Left hindlimb (tissue), 1 donor: Measurements from ENCODE around the gene TMEM134.
"Not testable (repeated sequence)": the region's sequence is repeated elsewhere in the genome, so short reads cannot be mapped to it uniquely, and the experiment has no call there.

Experiments
- DNase-seq: peaks from one replicate; pipeline ENCODE4 v3.0.0-alpha.2; 2018

TMEM134 gene

GRCh38 chr11:67500831-67501715 is 32.0 kb upstream of the TMEM134 start:
- DNase-seq, result peak; percentile 17

GRCh38 chr11:67500484-67500821 is 31.4 kb upstream of the TMEM134 start:
- DNase-seq, result peak; percentile 38

GRCh38 chr11:67499808-67500483 is 30.9 kb upstream of the TMEM134 start:
- peak; percentile 28 for DNase-seq

- DNase-seq, result no peak
These were observed 29.5 kb upstream of the TMEM134 start for GRCh38 chr11:67498544-67498972.

- no peak for DNase-seq
These were observed 28.7 kb upstream of the TMEM134 start for GRCh38 chr11:67497656-67498291.

DNA sequence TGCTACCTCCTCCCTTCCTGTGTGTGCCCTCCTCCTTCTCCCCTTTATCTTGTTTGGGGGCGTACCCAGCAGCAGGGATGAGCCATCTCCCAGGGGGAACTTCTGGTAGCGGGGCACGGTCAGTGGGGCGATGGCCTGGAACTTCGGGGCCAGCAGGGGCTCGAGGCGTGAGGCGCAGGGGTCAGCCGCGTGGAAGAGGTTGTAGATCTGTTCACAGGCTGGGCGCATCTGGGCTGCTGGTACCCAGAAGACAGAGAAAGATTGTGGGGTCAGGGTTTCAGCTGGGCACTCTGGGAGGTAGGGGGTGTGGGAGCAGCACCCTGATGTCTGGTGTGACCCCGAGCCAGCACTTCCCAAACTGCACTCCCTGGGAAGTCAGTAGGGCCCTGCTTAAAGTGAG is 27.1 kb upstream of the TMEM134 start:
- DNase-seq, result no peak

GRCh38 chr11:67495234-67496005 is 26.4 kb upstream of the TMEM134 start:
- no peak for DNase-seq

DNA sequence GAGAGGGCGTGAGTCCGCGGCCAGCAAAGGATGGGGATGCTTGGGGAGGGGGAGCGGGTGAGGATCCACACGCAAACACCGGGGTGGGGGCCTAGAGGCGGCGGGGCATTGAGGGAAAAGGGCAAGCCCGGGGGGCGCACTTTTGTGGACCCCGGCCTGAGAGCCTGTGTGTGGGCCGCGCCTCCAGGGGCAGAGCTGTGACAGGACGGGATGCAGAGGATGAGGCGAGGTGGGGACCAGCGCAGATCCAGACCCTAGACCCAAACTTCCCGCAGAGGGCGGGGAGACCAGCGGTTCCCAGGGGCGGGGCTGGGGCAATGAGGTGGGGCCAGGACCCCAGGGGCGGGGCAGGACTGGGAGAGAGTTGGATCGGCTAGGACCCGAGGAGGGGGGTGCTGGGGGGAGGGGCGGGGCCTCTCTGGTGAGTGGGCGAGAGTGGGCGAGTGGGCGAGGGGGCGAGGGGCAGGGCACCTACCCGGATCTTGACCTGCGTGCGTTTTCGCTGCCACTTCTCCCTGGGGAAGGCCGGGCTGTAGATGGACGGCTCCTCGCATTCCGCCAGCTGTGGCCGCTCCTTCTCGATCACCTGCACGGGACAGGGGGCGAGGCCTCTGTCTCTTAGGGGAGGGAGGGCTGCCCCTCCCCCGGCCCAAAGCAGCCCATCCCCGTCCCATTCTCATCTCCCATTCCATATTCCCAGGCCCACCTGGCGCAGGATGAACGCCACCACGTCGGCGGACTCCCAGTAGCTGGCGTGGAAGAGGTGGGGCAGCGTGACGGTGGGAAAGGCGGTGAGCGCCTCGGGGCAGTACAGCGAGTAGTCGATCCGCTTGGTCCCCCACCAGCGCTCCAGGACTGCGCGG is 25.6 kb upstream of the TMEM134 start:
- no peak for DNase-seq

- DNase-seq, result no peak
These were observed 24.7 kb upstream of the TMEM134 start for GRCh38 chr11:67493548-67494370.

GRCh38 chr11:67492801-67493547 is 23.9 kb upstream of the TMEM134 start:
- no peak for DNase-seq

DNA sequence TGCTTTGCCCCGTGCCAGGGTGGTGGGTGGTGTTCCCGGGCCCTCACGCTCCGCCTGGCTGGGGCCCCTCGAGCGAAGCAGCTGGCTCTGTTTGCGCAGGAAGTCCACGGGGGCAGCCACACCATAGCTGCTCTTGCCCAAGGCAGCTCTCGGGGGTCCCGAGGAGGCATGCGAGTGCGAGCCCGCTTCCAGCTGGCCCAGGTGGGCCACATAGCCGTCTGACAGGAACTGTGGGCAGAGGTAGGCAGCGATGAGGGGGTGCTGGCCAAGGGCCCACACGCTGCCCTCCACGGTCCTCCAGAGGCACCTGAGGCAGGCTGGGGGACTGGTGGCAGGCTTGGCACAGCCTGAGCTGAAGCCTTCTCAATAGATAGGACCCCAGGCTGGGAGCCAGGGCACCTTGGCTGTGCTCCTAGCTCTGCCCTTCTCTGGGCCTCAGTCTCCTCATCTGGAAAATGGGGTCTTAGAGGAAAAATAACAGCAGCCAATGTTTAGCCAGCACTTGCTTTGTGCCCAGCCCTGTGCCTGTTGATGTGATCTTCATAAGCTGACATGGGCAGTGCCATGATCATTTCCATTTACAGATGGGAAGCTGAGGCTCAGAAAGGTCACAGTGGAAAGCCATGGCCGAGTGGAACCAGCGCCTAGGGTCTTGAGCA is 23.1 kb upstream of the TMEM134 start:
- DNase-seq, result no peak

DNA sequence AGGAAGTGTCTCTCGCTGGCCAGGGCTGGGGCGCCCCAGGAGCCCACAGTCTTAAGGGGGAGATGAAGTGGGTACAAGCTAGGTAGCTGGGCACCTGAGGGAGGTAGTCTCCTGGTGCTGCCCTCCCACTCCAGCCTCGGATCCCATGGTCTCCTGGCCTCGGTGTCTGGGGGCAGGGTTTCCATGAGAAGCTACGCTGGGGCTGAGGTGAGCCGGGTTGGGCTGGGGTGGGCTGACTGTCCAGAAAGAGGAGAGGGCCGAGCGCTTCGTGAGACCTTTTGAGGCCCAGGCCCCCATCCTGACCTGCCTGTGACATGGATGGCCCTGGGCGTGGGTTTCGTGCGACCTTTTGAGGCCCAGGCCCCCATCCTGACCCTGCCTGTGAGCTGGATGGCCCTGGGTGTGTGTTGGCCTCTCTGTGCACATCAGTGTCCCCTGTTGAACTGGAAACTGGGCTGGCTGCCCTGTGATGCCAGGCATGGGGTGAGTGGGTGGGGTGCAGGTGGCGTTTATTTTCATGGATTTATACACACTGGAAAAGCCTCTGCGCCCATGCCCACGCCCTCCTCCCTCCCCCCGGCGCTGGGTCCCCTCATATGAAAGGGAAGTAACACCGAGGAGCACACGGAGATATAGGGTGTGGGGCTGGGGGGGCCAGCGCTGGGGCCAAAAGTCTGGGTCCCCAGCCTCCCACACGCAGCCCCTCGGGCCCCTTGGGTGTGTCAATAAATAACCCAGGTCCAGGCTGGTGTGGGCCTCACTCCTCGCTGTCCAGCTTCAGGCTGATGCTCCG is 22.4 kb upstream of the TMEM134 start:
- DNase-seq, result no peak

DNA sequence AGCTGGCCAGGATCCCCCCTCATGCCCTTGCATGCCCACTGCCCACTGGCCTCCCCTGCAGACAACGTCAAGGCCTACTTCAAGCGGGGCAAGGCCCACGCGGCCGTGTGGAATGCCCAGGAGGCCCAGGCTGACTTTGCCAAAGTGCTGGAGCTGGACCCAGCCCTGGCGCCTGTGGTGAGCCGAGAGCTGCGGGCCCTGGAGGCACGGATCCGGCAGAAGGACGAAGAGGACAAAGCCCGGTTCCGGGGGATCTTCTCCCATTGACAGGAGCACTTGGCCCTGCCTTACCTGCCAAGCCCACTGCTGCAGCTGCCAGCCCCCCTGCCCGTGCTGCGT is 21.6 kb upstream of the TMEM134 start:
- no peak for DNase-seq

- DNase-seq, result no peak
These were observed 21.1 kb upstream of the TMEM134 start for GRCh38 chr11:67489885-67490726.

DNA sequence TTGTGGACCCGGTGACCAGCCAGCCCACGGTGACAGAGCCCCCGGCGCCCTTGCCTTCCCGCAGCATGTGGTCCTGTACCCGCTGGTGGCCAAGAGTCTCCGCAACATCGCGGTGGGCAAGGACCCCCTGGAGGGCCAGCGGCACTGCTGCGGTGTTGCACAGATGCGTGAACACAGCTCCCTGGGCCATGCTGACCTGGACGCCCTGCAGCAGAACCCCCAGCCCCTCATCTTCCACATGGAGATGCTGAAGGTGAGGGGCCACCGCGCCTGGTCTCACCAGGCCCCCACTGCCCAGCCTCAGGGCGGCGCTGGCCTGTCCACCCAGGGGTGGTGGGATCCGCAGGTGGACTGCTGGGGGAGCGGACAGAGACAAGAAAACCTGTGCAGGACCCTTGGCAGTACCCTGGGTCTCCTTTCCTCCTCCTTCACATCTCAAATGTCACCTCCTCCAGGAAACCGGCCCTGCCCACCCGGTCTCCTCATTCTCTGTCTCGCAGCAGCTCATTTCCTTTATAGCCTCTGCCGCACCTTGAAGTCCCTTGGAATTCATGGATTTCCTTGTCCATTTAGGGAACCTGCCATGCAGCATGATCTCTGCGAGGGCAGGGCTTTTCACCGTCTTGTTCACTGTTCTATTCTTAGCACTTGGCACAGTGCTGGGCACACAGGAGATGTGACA is 20.3 kb upstream of the TMEM134 start:
- DNase-seq, result no peak

DNA sequence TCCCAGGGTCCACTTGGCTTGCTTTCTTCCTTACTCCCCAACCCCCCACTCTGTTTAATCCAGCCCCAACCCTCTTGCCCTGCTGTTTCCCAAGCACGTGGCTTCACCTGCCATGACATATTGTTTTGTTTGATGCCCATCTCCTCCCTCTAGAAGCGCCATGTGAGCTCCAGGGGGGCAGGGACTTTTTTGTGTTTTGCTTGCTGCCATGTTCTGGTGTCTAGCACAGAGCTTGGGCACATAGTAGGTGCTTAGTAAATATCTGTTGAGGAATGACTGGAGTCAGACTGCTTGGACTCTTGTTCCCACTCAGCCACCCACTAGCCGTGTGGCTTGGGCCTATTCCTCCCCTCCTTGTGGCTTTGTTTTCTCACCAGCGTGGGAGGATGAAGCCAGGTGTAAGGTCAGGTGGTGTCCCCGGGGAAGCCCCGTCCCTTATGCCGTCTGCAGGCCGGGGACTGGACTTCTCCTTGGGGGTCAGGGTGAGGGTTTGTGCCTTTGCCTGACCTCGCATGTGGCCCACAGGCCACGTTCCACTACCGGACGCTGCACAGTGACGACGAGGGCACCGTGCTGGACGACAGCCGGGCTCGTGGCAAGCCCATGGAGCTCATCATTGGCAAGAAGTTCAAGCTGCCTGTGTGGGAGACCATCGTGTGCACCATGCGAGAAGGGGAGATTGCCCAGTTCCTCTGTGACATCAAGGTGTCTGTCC is 17.6 kb upstream of the TMEM134 start:
- DNase-seq, result no peak

DNA sequence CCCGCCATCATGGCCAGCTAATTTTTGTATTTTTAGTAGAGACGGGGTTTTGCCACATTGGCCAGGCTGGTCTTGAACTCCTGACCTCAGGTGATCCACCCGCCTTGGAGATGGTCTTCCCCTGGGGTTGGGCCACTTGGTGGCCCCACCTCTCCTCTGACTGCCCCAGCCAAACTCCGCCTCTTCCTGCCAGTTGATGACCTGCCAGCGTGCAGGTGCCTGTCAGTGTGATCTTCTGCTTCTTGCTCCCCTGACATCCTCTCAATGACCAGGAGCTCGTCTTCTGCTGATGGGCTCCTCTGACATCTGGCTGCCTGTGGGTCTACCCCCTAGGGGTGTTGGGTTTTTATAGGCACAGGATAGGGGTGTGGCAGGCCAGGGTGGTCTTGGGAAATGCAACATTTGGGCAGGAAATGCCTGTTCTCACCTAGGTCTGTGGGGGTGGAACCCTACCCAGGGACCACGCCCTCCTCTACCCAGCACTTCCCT is 16.9 kb upstream of the TMEM134 start:
- DNase-seq, result not testable (repeated sequence)
